ENCODE data around the gene MYO1A. TPM values are rescaled to one million over a fixed set of nuclear protein-coding genes. Genes with fewer than 3 reads are reported as not detected.
"Not testable (repeated sequence)": the region's sequence is repeated elsewhere in the genome, so short reads cannot be mapped to it uniquely, and the experiment has no call there.

Gene MYO1A
- polyA plus RNA-seq, 3 donors = 0.08 to 1.5 (median 0.11) TPM

- H3K27ac ChIP-seq (ENCODE audit: low read depth, low read length) = no peak overlapping the region
- WGBS, 3 donors = 22 to 56% (median 25%) methylated on average over 5 of the region's 5 CpGs
Measured at GRCh38 chr12:56988207-56988739, 61.7 kb downstream of the MYO1A start.

- no peak overlapping the region for H3K27ac ChIP-seq (ENCODE audit: low read depth, low read length)
- 23 to 27% (median 26%) methylated on average over 11 of the region's 11 CpGs for WGBS, 3 donors
Measured at GRCh38 chr12:56987551-56988053, 62.3 kb downstream of the MYO1A start.

- H3K27ac ChIP-seq (ENCODE audit: low read depth, low read length) = no peak overlapping the region
Measured at GRCh38 chr12:56987011-56987410, 62.9 kb downstream of the MYO1A start.

GRCh38 chr12:56985714-56986113, 64.2 kb downstream of the MYO1A start:
- WGBS, 3 donors = 63 to 74% (median 72%) methylated on average over 4 to 5 of the region's 6 CpGs
- not testable (repeated sequence) for H3K27ac ChIP-seq (ENCODE audit: low read depth, low read length)

GRCh38 chr12:56983386-56983785, 66.5 kb downstream of the MYO1A start:
- WGBS, 3 donors = 70 to 82% (median 78%) methylated on average over 4 of the region's 4 CpGs
- H3K27ac ChIP-seq (ENCODE audit: low read depth, low read length) = no peak overlapping the region

GRCh38 chr12:56982578-56983236, 67.2 kb downstream of the MYO1A start:
- H3K27ac ChIP-seq (ENCODE audit: low read depth, low read length) = not testable (repeated sequence)
- WGBS, 3 donors = 71 to 96% (median 94%) methylated on average over 2 to 3 of the region's 3 CpGs

GRCh38 chr12:56980941-56981530, 68.9 kb downstream of the MYO1A start:
- H3K27ac ChIP-seq (ENCODE audit: low read depth, low read length) = no peak overlapping the region
- 96 to 99% (median 98%) methylated on average over 4 of the region's 4 CpGs for WGBS, 3 donors

GRCh38 chr12:56980268-56980667, 69.7 kb downstream of the MYO1A start:
- 95 to 97% (median 96%) methylated on average over 6 of the region's 6 CpGs for WGBS, 3 donors
- H3K27ac ChIP-seq (ENCODE audit: low read depth, low read length) = no peak overlapping the region

- H3K27ac ChIP-seq (ENCODE audit: low read depth, low read length) = no peak overlapping the region
- WGBS, 3 donors = 93 to 100% (median 96%) methylated on average over 3 of the region's 3 CpGs
Measured at GRCh38 chr12:56979628-56980027, 70.3 kb downstream of the MYO1A start.

Other genes starting within 250 kb of the MYO1A start
- gene SDR9C7, start 115.7 kb downstream of the MYO1A start, polyA plus RNA-seq = not detected
- under 1 TPM in 2 of 3 donors, not detected in 1; 0.12 to 0.21 TPM for gene RDH16, start 92.5 kb downstream of the MYO1A start, polyA plus RNA-seq
- 1 to 10 TPM; 1.2 to 2.2 (median 1.7) TPM for gene ZBTB39, start 43.6 kb downstream of the MYO1A start, polyA plus RNA-seq
- gene TAC3, start 33.6 kb downstream of the MYO1A start, polyA plus RNA-seq = not detected
- 1 to 10 TPM; 1.7 to 2.3 (median 1.8) TPM for gene NEMP1, start 28.7 kb upstream of the MYO1A start, polyA plus RNA-seq
- gene NAB2, start 39.0 kb upstream of the MYO1A start, polyA plus RNA-seq = 10 to 100 TPM in 2 of 3 donors, 1 to 10 TPM in 1; 3.9 to 26.9 (median 17.1) TPM
- gene STAT6, start 61.2 kb upstream of the MYO1A start, polyA plus RNA-seq = 100 to 1,000 TPM in 2 of 3 donors, 10 to 100 TPM in 1; 57.2 to 170 (median 120) TPM
- 100 to 1,000 TPM in 2 of 3 donors, 10 to 100 TPM in 1; 28.1 to 414 (median 116) TPM for gene LRP1, start 78.4 kb upstream of the MYO1A start, polyA plus RNA-seq
- not detected for gene LRP1-AS, start 97.5 kb upstream of the MYO1A start, polyA plus RNA-seq
- gene NXPH4, start 166.7 kb upstream of the MYO1A start, polyA plus RNA-seq = 1 to 10 TPM; 2.0 to 4.5 (median 3.4) TPM
- gene SHMT2, start 179.6 kb upstream of the MYO1A start, polyA plus RNA-seq = 10 to 100 TPM; 39.3 to 71.7 (median 60.8) TPM
- 1 to 10 TPM in 2 of 3 donors, under 1 TPM in 1; 0.72 to 4.5 (median 1.8) TPM for gene STAC3, start 201.1 kb upstream of the MYO1A start, polyA plus RNA-seq

All from adipose tissue (tissue), 3 donors.